AG20443 (cell line): ENCODE measurements around the gene CCNI2.

Source experiments
- DNase-seq: peaks from one replicate; pipeline ENCODE4 v3.0.0; 2012; ENCODE audit warnings: low spot score, mixed read lengths

The CCNI2 gene

GRCh38 chr5:132746954-132747615, at the start of gene CCNI2:
CCNI2 (plus strand) TSS chr5:132747426; CDS start chr5:132747496, 70 bp downstream.
- peak; percentile 49 for DNase-seq

DNA sequence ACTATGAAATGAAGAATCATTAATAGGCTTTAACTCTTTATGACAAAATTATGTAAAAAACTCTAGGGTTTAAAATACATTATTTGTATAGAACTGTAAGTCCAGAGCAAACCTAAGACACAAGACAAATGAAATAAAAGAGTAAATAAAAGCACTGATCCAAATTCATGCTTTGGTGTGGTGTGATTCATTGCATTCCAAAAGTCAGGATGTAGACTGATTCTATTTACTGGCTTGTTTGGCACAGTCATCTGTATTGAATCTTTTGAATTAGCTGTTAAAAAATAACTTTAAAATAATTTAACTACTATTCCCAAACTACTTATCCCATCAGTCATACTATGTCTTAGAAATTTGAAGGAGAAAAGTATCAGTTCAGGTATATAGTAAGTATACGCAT, 42.4 kb upstream of the CCNI2 start:
- peak; percentile 45 for DNase-seq

DNA sequence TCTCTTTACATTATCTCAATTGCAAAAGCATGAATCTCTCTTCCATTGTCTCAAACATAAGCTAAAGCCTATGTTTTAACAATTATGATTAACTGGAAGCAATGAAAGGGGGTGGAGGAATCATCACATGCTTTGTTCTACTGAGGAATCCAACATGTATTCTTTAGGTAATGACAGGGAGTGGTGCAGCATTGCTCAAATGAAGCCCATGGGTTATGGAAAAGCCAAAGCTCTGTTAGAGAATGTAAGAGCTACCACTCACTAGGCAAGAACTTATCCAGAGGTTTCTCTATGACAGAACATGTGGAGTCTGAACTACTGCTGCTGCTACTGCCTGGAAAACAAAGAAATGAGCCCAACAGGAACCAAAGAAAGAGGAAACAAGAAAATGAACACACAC, 38.6 kb upstream of the CCNI2 start:
- DNase-seq: no peak

DNA sequence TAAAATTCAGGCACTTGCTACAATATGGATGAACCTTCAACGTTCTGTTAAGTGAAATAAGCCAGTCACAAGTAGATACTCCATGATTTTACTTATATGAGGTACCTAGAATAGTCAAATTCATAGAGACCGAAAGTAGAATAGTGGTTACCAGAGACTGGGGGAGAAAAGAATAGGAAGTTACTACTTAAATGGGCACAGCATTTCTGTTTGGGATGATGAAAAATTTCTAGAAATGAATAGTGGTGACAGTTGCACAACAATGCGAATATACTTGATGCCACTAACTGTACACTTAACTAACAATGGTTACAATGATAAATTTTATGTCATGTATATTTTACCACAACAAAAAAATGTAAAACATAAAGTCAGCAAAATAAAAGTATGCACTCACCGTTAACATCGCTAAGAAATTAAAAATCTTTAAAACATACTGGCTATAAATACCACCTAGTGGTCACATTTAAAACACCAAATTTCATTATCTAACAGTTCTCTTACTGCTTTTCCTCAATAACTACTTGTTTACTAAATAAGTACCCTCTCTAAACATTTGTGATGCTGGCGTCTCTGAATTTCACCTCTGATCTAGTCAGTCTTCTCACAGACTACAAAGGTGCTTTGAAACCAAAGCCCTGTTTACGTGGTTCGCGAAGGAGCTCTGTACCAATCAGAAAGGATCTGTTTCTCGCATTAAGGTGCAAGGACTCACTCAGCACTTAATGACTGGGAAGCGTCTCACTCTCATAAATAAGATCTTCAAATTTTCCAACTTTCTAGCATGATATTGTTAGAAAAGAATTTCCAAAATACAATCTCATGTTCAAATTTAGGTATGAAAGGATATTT, 32.5 kb upstream of the CCNI2 start:
- DNase-seq: peak; percentile 19

DNA sequence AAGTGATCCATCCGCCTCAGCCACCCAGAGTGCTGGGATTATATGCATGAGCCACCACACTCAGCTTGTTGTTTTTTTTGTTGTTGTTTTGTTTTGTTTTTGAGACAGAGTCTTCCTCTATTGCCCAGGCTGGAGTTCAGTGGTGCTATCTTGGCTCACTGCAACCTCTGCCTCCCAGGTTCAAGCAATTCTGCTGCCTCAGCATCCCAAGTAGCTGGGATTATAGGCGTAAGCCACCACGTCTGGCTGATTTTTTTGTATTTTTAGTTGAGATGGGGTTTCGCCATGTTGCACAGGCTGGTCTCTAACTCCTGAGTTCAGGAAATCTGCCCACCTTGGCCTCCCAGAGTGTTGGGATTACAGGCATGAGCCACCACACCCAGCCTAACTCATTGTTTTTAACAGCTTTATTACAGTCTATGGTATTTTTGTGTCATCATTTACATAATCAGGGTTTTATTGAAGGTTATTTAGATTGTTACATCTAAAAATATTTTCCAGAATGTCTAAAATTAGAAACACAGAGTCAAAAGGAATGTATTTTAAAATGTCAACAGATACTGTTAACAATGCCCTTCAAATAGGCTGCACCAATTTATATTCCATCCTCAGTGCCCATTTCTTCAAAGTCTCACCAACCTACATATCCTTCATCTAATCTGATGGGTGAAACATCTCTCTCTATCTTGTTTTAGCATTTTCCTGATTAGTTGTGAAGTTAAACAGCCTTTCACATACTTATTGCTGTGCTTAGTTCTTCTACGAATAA, 28.5 kb upstream of the CCNI2 start:
- no peak for DNase-seq

DNA sequence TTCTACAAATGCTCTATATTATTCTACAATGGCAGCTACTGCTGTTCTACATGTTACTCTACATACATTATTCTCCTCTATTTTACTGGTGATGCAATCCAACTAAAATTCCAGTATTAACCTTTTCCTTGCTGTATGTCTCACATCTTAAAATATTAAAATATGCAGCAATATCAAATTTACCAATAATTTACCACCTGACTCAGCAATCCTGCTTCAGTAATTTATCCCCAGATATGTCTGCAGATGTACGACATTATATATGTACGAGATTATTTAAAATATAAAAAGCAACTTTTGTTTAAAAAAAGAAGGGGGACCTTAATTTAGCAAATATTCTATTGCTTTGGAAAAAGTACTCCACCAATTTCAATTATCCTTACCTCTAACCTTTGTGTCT, 21.5 kb upstream of the CCNI2 start:
- DNase-seq: no peak

GRCh38 chr5:132729896-132730295, 17.3 kb upstream of the CCNI2 start:
- no peak for DNase-seq

- DNase-seq: no peak
These were observed 13.6 kb upstream of the CCNI2 start for GRCh38 chr5:132733499-132734148.

GRCh38 chr5:132734687-132735086, 12.5 kb upstream of the CCNI2 start:
- no peak for DNase-seq

DNA sequence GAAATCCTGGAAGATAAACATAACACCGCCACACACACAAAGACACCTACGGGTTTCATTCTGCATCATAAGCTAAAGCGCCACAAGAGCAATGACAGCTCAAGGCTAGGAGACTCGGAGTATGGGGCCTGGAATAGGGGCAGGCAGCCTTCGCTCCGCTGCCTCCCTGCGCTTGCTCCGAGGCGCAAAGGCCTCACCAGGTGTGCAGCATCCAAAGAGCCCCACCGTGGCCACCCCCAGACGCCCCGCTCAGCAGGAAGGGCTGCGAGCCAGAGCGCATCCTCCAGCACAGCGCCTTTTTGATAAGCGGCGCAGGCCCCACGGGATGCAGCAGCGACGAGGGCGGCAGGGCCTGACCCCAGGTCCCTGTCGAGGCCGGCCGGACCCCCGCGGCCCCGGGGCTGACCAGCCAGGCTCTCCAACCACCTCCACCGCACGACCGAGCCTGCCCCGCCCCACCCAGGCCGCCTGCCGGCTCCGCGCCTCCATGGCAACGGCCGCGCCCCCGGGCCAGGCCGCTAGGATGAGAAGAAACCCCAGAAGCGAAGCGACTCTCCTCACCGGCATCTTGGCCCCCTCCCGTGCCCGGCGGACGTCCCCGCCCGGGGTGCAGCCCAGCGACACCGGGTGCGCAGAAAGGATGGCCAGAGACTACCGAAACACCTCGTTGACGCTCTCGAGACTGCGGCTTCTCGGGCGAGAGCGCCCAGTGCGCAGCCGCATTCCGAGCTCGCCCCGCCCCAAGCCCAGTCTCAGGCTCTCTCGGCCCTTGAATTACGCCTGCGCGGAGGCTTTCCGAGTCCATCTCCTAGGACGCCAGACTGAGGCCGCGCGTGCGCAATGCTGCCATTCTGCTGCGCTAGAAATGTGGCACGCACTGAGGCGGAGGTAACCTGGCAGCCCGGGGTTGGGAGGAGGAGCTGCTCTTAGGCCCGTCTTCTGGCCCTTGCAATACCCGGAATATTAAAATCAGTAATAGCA, 10.1 kb upstream of the CCNI2 start, which contains the start of gene KIF3A:
KIF3A (minus strand) TSS at position 694 of the 981 bp plus-strand sequence; CDS start at position 567, 127 bp downstream.
- peak; percentile 100 for DNase-seq

- no peak for DNase-seq
These were observed 9.1 kb upstream of the CCNI2 start for GRCh38 chr5:132737982-132738681.

DNA sequence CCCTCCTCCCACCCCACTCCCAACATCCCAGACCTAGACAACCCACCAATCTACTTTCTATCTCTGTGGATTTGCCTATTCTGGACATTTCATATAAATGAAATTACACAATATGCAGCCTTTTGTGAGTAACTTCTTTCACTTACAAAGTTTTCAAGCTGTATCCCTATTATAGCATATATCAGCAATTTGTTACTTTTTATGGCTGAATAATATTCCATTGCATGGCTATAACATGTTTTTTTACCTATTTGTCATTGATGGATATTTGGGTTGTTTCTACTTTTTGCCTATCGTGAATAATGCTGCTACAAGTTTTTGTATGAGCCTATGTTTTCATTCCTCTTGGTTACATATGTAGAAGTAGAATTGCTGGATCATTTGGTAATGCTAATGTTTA, 8.0 kb upstream of the CCNI2 start:
- DNase-seq: no peak

DNA sequence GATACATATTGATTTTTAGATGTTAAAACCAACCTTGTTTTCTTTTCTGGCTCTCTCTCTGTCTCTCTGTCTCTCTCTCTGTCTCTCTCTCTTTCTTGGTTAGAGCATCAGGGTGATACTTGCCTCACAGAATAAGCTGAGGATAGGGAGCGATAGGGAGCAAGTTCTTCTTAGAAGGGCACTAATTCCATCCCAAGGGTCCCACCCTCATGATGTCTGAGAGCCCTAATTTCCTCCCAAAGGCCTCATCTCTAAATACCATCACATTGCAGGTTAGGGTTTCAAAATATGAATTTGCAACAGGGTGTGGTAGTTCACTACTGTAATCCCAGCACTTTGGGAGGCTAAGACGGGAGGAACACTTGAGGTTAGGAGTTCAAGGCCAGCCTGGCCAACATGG, 5.1 kb upstream of the CCNI2 start:
- no peak for DNase-seq

GRCh38 chr5:132742626-132743025, 4.6 kb upstream of the CCNI2 start:
- no peak for DNase-seq

- DNase-seq: no peak
These were observed 2.6 kb upstream of the CCNI2 start for GRCh38 chr5:132744659-132745058.

- DNase-seq: no peak
These were observed 653 bp upstream of the CCNI2 start for GRCh38 chr5:132746592-132746953.

- no peak for DNase-seq
These were observed 602 bp downstream of the CCNI2 start for GRCh38 chr5:132747616-132748440.

DNA sequence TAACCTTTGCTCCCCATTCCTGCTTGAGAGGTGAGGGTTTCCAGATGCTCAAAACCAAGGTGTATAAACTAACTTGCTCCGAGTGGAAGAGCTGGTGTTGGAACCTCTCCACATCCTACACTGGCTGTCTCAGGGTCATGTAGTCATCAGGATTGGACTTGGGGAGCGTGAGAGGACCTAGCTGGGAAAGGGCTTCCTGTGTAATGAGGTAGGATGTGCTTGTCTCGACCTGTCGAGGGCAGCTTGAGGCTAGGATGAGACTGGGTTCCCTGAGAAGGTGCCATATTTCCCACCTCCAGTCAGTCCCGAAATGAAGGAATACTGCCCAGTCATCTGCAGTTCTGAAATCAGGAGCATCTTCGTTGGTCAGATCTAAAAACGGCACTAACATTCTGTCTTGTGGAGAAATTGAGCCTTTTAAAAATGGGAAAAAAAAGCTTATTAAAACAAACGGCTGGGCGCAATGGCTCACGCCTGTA, 1.3 kb downstream of the CCNI2 start:
- DNase-seq: peak; percentile 4

GRCh38 chr5:132749506-132749905, 2.3 kb downstream of the CCNI2 start:
- peak; percentile 6 for DNase-seq
